ENCODE measurements around the gene WFDC1. TPM values are rescaled to one million over a fixed set of nuclear protein-coding genes. Genes with fewer than 3 reads are reported as not detected.

Gene WFDC1
- total and polyA plus RNA-seq, 2 donors (not counting 3 experiments of a cell fraction or from before 2014, with no cell fraction given): not detected

DNA sequence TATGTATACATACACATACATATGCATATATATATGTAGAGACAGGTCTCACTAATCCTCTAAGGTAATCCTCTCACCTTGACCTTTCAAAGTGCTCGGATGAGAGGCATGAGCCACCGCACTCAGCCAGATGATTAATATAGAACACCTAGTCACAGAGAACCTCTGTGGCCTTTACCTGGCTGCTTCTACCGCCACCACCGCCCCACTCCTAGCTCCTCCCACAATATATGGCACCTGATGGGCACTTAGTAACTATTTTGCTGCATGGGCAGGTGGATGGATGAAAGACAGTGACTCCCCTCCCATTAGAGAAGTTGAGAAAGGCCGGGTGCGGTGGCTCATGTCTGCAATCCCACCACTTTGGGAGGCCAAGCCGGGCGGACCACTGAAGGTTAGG, 57.0 kb downstream of the WFDC1 start:
- no peak overlapping the region for H2AFZ ChIP-seq (ENCODE audit: low read depth, low read length)
- ChIA-PET CTCF (no interaction called here), POLR2A (no interaction called here)
- H3K27ac ChIP-seq (ENCODE audit: insufficient read depth, low read depth, low read length): no peak overlapping the region
- dilution Hi-C loops (cut with MboI; ENCODE audit: extremely low pct_ligation_motif_present, low sequenced_read_pairs): no loop called here
- intact Hi-C loops (cut with micrococcal nuclease): no loop called here
- H3K79me2 ChIP-seq (ENCODE audit: control insufficient read depth, insufficient read depth, low read length): no peaks in the 10 kb centered on the region
- no peaks in the 10 kb centered on the region for H3K27me3 ChIP-seq (ENCODE audit: control insufficient read depth in 2 of 2, insufficient read depth in 2 of 2, low read length in 2 of 2)
- TF ChIP-seq GATA2 (IDR thresholded peaks at IDR 0.05; ENCODE audit: insufficient read depth, insufficient read length, low read depth, low read length) (no peak), JUN (IDR thresholded peaks at IDR 0.05; ENCODE audit: borderline replicate concordance, insufficient read depth, insufficient read length, low read depth) (no peak), FOS (IDR thresholded peaks at IDR 0.05; ENCODE audit: borderline replicate concordance, insufficient read depth, low read length) (no peak), POLR2AphosphoS5 (IDR thresholded peaks at IDR 0.05; ENCODE audit: insufficient read depth, low read depth, low read length) (no peak), POLR2A (IDR thresholded peaks at IDR 0.05; ENCODE audit: low read depth, low read length) (no peak), MYC (IDR thresholded peaks at IDR 0.05; ENCODE audit: low read depth, low read length) (no peak), EZH2 (IDR thresholded peaks at IDR 0.05; ENCODE audit: borderline replicate concordance, low read depth, low read length, severe bottlenecking) (no peak)
- TF ChIP-seq, protein P1, sequence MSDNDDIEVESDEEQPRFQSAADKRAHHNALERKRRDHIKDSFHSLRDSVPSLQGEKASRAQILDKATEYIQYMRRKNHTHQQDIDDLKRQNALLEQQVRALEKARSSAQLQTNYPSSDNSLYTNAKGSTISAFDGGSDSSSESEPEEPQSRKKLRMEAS (IDR thresholded peaks at IDR 0.05; ENCODE audit: insufficient read depth, insufficient read length): no peak
- TF ChIP-seq, protein P2, sequence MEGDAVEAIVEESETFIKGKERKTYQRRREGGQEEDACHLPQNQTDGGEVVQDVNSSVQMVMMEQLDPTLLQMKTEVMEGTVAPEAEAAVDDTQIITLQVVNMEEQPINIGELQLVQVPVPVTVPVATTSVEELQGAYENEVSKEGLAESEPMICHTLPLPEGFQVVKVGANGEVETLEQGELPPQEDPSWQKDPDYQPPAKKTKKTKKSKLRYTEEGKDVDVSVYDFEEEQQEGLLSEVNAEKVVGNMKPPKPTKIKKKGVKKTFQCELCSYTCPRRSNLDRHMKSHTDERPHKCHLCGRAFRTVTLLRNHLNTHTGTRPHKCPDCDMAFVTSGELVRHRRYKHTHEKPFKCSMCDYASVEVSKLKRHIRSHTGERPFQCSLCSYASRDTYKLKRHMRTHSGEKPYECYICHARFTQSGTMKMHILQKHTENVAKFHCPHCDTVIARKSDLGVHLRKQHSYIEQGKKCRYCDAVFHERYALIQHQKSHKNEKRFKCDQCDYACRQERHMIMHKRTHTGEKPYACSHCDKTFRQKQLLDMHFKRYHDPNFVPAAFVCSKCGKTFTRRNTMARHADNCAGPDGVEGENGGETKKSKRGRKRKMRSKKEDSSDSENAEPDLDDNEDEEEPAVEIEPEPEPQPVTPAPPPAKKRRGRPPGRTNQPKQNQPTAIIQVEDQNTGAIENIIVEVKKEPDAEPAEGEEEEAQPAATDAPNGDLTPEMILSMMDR (IDR thresholded peaks at IDR 0.05; ENCODE audit: extremely low read depth in 1 of 2, insufficient read depth in 1 of 2, low read depth in 1 of 2, low read length in 2 of 2): no peak
- H3K4me2 ChIP-seq (ENCODE audit: insufficient read depth, low read length): no peak overlapping the region
- H3K9ac ChIP-seq (replicated peaks; ENCODE audit: extremely low read depth, insufficient read depth, low read length): no peak overlapping the region
- H4K20me1 ChIP-seq (replicated peaks; ENCODE audit: control insufficient read depth, extremely low read depth, insufficient read depth, low read length): no peaks in the 10 kb centered on the region
- no peaks in the 10 kb centered on the region for H3K4me1 ChIP-seq (ENCODE audit: control insufficient read depth, extremely low read depth, insufficient read depth, low read length)
- FAIRE-seq (no peak), DNase-seq (ENCODE audit: low read depth, low spot score) (no peak)
- H3K9me1 ChIP-seq (replicated peaks; ENCODE audit: control insufficient read depth, extremely low read depth, insufficient read depth, low read length): no peaks in the 10 kb centered on the region
- no peaks in the 10 kb centered on the region for H3K36me3 ChIP-seq (ENCODE audit: control insufficient read depth in 2 of 2, extremely low read depth in 1 of 2, insufficient read depth in 2 of 2, low read length in 2 of 2)
- H3K4me3 ChIP-seq (replicated peaks in 1 of 3; ENCODE audit: insufficient read depth in 1 of 3, low read depth in 1 of 3, low read length in 3 of 3): no peak overlapping the region
- no TSS peak for BruUV-seq (replicated peaks)
- H3K9me3 ChIP-seq (replicated peaks; ENCODE audit: control insufficient read depth, insufficient read depth, low read length): no peaks in the 10 kb centered on the region
